Measurements from ENCODE around the gene FBP2. TPM values are rescaled to one million over a fixed set of nuclear protein-coding genes. Genes with fewer than 3 reads are reported as not detected.

FBP2 gene
- total RNA-seq, 1 experiment from 2014 or later, result not detected

GRCh38 chr9:94623253-94623652 lies 29.6 kb upstream of the FBP2 start:
- no peak for TF ChIP-seq TP53 (CRISPR knock-in tag; IDR thresholded peaks at IDR 0.05)
- TF ChIP-seq NFE2L1 (CRISPR knock-in tag; IDR thresholded peaks at IDR 0.05), result no peak; the same call in 1 of the 2 replicates
- TF ChIP-seq TEAD1 (CRISPR knock-in tag; IDR thresholded peaks at IDR 0.05), result no peak
- TF ChIP-seq, protein P1, sequence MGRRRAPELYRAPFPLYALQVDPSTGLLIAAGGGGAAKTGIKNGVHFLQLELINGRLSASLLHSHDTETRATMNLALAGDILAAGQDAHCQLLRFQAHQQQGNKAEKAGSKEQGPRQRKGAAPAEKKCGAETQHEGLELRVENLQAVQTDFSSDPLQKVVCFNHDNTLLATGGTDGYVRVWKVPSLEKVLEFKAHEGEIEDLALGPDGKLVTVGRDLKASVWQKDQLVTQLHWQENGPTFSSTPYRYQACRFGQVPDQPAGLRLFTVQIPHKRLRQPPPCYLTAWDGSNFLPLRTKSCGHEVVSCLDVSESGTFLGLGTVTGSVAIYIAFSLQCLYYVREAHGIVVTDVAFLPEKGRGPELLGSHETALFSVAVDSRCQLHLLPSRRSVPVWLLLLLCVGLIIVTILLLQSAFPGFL (CRISPR knock-in tag; IDR thresholded peaks at IDR 0.05; ENCODE audit: borderline replicate concordance), result no peak
- peak; percentile 53 for TF ChIP-seq GABPB1 (CRISPR knock-in tag; IDR thresholded peaks at IDR 0.05)
- peak; percentile 68; the same call in 1 of the 2 replicates for TF ChIP-seq MAX (CRISPR knock-in tag; IDR thresholded peaks at IDR 0.05)
- TF ChIP-seq, protein P2, sequence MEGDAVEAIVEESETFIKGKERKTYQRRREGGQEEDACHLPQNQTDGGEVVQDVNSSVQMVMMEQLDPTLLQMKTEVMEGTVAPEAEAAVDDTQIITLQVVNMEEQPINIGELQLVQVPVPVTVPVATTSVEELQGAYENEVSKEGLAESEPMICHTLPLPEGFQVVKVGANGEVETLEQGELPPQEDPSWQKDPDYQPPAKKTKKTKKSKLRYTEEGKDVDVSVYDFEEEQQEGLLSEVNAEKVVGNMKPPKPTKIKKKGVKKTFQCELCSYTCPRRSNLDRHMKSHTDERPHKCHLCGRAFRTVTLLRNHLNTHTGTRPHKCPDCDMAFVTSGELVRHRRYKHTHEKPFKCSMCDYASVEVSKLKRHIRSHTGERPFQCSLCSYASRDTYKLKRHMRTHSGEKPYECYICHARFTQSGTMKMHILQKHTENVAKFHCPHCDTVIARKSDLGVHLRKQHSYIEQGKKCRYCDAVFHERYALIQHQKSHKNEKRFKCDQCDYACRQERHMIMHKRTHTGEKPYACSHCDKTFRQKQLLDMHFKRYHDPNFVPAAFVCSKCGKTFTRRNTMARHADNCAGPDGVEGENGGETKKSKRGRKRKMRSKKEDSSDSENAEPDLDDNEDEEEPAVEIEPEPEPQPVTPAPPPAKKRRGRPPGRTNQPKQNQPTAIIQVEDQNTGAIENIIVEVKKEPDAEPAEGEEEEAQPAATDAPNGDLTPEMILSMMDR (IDR thresholded peaks at IDR 0.05), result peak; percentile 48; the same call in 1 of the 2 replicates
- TF ChIP-seq FOXP1 (CRISPR knock-in tag; IDR thresholded peaks at IDR 0.05; ENCODE audit: borderline replicate concordance), result peak; percentile 41; the same call in 1 of the 2 replicates
- peaks cover 3% of the 10 kb centered on the region; the same call in 1 of the 2 replicates for H3K4me1 Mint-ChIP-seq
- POLR2A ChIA-PET, result interaction anchor here (0.9 kb wide), 1 partner anchor 69 kb away, joined by 5 read pairs; the partner anchor contains the start of gene PCAT7
- no peaks in the 10 kb centered on the region for H3K9me3 Mint-ChIP-seq
- H3K4me3 Mint-ChIP-seq, result no peak overlapping the region
- no peaks in the 10 kb centered on the region for H3K27me3 Mint-ChIP-seq (ENCODE audit: low read depth)
- ATAC-seq (peak; percentile 91), DNase-seq (ENCODE audit: low spot score) (peak; percentile 79)
- no peak overlapping the region for H3K27ac Mint-ChIP-seq
- no peaks in the 10 kb centered on the region for H3K36me3 Mint-ChIP-seq
- CTCF ChIA-PET, result interaction anchor here (0.5 to 3.1 kb wide), 23 partner anchors 9 to 1261 kb away, joined by 3 to 25 read pairs (median 4); partner anchors contain the start of genes FBP1 and PCAT7

DNA sequence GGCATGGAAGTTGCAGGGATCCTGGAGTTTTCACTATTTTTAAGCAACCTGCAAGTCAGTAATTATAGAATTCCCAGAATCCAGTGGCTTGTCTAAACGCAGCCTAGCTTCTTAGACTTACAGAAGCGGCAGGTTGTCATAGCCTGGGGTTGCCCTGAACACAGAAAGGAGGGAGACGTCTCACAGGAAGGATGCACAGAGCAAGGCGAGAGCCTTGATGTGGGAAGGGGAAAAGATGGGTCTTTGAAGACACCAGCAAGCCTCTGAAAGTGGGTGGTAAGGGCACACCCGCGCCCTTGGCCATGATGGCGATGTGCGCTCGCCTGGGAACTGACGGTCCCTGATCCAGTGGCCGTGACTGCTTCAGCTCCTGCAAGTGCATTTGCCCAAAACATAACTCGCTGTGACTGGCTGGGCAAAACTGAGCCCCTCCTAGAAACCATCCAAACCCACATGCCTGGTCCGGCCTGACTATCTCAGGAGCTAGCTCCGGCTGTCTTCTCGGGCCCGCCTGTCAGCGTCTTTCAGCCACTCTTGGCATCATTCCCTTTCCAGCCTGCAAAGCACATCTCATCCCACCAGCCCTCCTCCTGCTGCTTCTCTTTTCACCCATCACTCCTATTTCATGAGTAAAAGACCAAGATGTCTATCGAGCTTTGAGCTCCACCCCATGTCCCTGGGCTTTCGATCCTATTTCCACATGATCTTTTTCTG lies 28.6 kb upstream of the FBP2 start:
- H3K27me3 Mint-ChIP-seq (ENCODE audit: low read depth), result no peaks in the 10 kb centered on the region
- no peak overlapping the region for H3K4me3 Mint-ChIP-seq
- H3K36me3 Mint-ChIP-seq, result no peaks in the 10 kb centered on the region
- no peak for ATAC-seq
- H3K27ac Mint-ChIP-seq, result no peak overlapping the region
- H3K4me1 Mint-ChIP-seq, result peaks cover 3% of the 10 kb centered on the region; the same call in 1 of the 2 replicates
- H3K9me3 Mint-ChIP-seq, result no peaks in the 10 kb centered on the region
- no peak for TF ChIP-seq NR1H2 (CRISPR knock-in tag; IDR thresholded peaks at IDR 0.05)
- TF ChIP-seq FOXP4 (CRISPR knock-in tag; IDR thresholded peaks at IDR 0.05), result no peak
- TF ChIP-seq ZBTB21 (CRISPR knock-in tag; IDR thresholded peaks at IDR 0.05; ENCODE audit: borderline replicate concordance), result no peak
- TF ChIP-seq, protein P3, sequence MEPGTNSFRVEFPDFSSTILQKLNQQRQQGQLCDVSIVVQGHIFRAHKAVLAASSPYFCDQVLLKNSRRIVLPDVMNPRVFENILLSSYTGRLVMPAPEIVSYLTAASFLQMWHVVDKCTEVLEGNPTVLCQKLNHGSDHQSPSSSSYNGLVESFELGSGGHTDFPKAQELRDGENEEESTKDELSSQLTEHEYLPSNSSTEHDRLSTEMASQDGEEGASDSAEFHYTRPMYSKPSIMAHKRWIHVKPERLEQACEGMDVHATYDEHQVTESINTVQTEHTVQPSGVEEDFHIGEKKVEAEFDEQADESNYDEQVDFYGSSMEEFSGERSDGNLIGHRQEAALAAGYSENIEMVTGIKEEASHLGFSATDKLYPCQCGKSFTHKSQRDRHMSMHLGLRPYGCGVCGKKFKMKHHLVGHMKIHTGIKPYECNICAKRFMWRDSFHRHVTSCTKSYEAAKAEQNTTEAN (CRISPR knock-in tag; IDR thresholded peaks at IDR 0.05), result no peak
- TF ChIP-seq ATF1 (CRISPR knock-in tag; IDR thresholded peaks at IDR 0.05), result no peak
- no peak for TF ChIP-seq SOX15 (CRISPR knock-in tag; IDR thresholded peaks at IDR 0.05)
- TF ChIP-seq HMGA2 (CRISPR knock-in tag; IDR thresholded peaks at IDR 0.05), result no peak
- no peak for DNase-seq (ENCODE audit: low spot score)
- CTCF ChIA-PET, result interaction anchor here (1.2 to 3.1 kb wide), 5 partner anchors 10 to 68 kb away, joined by 3 to 25 read pairs (median 11); partner anchors contain the start of gene PCAT7
- POLR2A ChIA-PET, result interaction anchor here (0.9 kb wide), 1 partner anchor 68 kb away, joined by 5 read pairs; the partner anchor contains the start of gene PCAT7

Measured in WTC11 (cell line).